ENCODE results near the gene DENND1A. TPM values are rescaled to one million over a fixed set of nuclear protein-coding genes. Genes with fewer than 3 reads are reported as not detected.
"Not testable (repeated sequence)": the region's sequence is repeated elsewhere in the genome, so short reads cannot be mapped to it uniquely, and the experiment has no call there.

DENND1A gene
- 9.0 TPM for total RNA-seq

DNA sequence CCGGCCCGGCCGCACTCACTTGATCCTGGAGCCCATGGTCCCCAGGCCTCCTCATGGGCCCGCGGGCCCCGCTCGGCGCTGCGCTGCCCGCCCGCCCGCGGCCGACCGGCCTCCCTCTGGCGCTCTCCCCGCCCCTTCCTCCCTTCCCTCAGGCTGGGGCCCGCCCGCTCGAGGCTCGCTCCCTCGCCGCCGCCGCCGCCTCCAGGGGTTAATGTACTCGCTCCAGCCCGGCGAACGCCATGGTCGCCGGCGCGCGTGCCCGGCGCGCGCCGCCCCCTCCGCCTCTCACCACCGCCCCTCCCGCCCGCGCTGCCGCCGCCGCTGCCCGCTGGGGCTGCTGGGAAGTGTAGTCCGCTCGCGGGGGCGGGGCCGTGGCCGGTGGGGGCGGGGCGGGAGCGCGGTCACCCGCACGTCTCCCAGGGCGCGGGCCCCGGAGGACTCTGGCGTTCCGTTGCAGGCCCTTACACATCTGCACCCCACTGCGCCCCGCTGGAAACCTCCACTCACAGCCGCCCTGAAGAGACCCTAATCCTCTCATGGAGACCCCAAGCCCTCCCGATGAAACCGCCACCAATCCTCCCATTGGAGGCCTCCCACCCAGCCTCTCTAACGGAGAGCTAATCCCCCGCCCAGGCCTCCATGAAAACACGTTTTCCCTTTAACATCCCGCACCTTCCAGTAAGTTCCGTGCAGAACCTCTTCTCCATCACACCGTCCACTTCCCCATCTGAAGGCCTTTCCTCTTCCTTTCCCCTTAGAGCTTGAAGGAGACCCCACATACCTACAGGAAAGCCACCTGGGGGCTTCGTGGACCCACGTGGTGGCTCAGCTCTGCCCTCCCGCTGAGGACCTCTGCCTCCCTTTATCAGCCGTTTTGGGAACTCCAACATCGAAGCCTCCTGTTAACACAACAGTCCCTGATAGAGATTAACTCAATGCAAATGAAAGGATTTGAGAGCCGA is at the start of gene DENND1A:
Gene DENND1A (minus strand): TSS at position 257 of the 962 bp plus-strand sequence. CDS start 221 bp downstream, at position 36.
- peak; percentile 96 for ATAC-seq

DNA sequence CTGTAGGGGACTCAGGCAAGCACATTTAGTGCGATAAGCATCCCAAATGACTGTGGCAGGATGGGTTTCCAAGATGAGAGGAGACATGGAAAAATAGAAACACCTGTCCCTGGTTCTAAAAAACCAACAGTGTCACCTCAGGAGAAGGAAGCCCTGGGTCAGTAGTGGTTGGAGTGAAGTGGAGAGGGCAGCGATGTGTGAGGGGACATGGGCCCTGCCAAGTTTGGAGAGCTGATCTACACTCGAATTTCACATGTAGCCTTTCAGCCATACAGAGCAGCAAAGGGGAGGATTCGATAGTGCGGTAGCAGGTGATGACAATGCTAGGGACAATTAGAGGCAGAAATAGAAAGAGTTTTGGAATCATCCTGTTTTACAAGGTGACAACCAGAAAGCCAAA is 49.1 kb upstream of the DENND1A start:
- no peak for ATAC-seq

DNA sequence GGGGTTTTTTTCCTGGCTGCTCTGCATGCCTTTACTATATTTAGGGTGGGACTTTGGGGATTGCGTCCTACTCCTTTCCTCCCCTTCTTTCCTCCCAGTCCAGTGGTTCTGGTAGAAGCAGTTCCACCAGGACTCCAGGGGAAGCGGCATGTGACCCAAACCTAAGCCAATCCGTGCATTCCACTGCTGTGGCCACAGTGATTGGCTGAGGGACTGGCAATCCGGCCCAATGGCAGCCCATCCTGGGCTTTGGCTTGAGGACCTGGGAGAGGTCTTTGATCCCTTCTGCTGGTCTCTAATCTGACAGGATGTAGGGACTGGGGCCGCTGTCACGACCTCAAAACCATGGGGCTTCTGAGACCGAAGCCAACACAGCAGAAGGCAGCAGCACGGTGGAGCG is 46.7 kb upstream of the DENND1A start:
- ATAC-seq: not testable (repeated sequence)

DNA sequence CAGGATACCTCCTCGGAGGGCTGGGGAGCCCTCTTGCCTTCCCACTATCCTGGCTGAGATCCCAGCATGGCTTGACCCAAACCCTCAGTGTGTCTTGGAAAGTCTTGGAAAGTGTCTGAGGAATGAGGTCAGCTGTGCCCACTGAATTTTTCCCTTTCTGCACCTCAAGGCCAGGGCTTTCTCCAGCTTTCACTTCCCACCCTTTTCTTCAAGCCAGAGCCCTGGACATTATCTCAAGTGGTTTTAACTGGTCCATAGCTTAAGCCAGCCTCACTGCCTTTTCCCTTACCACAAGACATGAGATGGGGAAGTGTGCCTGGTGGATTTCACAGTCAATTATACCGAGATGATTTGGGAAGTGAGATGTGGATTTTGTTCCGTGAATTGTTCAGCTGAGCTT is 45.9 kb upstream of the DENND1A start:
- ATAC-seq: no peak

- no peak for ATAC-seq
These were observed 44.5 kb upstream of the DENND1A start for GRCh38 chr9:123974471-123974870.

GRCh38 chr9:123973590-123974223 is 43.8 kb upstream of the DENND1A start:
- ATAC-seq: no peak

- no peak for ATAC-seq
These were observed 42.7 kb upstream of the DENND1A start for GRCh38 chr9:123972618-123973017.

DNA sequence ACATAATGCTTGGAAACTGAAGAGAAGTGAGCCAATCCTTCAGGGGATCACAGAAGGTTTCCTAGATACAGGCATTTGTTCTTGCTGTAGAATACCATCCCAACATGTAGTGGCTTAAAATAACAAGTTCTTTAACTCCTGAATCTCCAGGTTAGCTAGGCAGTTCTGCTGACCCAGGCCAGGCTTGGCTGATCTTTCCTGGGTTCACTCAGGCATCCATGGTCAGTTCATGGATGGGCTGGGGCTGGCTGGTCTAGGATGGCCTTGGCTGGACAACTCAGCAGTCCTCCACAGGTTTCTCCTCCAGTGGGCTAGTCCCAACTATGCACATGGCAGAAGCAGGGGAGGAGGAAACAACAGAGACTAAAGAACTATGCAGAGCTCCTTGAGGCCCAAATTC is 37.4 kb upstream of the DENND1A start:
- ATAC-seq: no peak

DNA sequence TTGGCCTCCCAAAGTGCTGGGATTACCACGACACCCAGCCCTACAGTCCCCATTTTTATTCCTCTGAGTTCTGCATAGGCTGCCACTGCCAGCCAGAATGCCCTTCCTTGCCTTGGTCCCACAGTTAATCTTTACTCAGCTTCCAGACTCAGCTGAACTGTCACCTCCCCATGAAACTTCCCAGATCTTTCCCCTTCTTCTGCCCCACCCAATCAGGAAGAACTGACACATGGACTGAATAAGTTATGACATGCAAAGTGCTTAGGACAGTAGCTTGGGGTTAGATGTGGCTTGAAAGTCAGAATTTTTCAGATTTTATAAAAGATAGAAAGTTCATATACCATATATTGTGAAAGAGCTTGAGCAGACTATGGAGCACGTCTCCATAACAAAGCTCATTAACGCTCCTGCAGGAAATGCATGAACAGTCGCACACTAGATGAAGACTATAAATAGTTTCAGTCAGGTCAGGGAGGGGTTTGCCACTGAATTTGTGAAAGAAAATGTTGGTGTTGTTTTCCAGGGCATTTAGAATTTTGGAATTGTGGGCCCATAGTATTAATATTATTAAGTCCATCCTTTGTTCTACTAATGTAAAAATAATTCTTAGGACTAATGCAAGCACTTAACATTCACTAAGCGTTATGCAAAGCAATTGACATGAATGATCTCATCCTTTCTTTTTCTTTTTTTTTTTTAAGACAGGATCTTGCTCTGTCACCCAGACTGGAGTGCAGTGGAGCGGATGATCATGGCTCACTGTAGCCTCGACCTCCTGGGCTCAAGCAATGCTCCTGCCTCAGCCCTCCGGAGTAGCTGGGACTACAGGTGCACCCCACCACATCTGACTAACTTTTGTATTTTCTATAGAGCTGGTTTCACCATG is 36.1 kb upstream of the DENND1A start:
- ATAC-seq: no peak

DNA sequence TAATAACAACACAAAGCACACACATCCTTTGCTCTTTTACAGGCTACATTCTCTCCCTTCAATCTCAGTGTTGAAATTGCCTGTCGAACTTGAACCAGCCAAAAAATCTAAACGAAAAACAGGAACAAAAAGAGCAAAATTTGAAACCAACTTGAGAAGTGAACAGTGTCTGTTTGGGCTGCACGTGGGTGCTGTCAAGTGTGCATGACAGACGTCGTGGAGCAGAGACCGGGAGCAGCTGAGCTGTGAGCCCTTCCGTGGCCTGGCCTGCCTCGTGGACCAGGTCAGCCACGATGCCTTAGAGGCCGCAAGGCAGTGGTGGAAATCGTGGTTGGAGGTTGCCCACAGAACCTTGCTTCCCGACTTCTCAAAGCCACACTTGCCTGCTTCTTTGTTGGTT is 34.8 kb upstream of the DENND1A start:
- no peak for ATAC-seq

DNA sequence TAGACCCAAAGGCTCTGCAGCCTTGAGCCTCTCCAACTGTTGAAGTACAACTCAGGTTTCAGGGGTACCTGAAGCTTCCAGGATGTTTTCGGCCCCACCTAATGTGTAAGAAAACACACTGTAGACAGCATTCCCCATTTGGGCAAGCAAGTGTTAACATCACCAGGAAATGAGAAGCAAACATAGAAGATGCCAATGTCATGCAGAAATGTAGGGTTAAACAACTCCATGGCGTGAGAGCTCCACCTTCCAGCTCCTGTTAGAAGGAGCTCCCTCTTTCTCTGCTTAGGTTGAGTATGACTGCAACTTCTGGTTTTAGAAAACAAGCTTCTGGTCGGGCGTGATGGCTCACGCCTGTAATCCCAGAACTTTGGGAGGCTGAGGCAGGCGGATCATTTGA is 31.0 kb upstream of the DENND1A start:
- no peak for ATAC-seq

- ATAC-seq: no peak
These were observed 30.4 kb upstream of the DENND1A start for GRCh38 chr9:123960366-123960765.

GRCh38 chr9:123959787-123960186 is 29.9 kb upstream of the DENND1A start:
- ATAC-seq: no peak

- no peak for ATAC-seq
These were observed 27.8 kb upstream of the DENND1A start for GRCh38 chr9:123957731-123958130.

DNA sequence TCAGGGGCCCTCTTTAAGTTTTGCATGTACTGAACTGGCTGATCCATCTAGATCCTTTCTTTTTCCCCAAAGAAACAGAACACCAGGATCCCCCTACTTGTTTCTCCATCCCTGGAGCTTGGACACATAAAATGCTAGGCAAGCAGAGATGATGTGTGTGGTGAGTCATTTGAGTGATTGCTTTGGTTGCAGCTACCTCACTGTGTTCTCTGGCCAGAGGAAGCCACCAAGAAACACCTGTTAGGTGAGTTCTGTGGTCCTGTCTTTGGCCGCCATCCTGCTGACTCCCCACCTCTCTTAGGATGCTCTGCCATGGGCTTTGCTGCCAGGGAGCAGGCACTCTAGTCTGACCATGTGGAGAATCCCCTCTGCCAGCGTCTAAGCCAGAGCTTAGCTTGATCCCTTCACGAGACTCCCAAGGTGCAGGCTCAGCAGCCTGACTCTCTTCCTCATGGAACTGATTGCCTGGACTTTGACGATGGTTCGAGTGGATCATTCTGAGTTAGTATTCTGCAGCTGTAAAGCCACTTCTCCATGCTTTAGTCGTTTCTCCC is 27.3 kb upstream of the DENND1A start:
- peak; percentile 52 for ATAC-seq

DNA sequence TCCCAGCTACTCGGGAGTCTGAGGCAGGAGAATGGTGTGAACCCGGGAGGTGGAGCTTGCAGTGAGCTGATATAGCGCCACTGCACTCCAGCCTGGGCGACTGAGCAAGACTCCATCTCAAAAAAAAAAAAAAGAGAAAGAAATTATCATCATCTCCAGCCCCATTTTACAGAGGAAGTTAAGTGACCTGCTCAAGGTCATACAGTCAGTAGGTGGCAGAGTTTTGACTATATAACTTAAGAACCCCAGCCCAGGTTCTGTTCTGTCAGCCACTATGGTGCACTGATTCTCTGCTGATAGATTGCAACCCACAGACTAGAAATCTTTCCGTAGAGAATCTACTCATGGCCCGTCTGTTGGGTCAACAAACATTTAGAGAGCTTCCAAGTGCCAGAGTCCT is 25.7 kb upstream of the DENND1A start:
- no peak for ATAC-seq

DNA sequence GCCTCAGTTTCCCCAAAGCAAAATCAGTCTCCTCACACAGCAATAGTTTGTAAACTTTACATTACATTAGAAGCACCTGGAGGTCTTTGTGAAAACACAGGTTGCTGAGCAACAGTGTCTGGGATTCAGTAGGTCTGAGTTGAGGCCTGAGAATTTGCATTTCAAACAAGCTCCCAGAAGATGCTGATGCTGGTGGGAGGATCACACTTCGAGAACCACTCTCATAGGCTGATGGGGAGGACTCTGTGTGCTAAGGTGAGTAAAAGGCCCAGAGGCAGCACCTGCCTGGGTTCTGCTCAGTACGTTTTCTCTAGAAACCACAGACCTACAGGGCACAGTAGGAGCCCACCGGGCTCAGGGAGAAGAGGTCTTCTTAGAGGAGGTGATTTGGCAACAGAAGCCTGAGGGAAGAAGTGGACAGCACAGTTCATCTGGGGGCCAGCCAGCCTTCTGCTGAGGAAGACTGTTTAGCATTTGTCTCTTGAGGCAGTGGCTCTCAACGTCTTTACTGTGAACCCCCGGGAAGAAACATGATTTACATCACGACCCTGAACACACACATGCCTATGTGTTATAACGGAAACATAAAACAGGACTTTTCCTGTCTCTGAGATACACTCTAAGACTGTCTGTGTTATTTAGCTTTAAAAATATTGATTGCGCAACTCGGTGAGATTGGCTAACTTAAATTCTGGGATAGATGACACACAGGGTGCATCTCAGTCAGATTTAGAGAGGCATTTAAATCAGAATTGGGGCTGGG is 24.8 kb upstream of the DENND1A start:
- no peak for ATAC-seq

- no peak for ATAC-seq
These were observed 22.9 kb upstream of the DENND1A start for GRCh38 chr9:123952641-123953495.

DNA sequence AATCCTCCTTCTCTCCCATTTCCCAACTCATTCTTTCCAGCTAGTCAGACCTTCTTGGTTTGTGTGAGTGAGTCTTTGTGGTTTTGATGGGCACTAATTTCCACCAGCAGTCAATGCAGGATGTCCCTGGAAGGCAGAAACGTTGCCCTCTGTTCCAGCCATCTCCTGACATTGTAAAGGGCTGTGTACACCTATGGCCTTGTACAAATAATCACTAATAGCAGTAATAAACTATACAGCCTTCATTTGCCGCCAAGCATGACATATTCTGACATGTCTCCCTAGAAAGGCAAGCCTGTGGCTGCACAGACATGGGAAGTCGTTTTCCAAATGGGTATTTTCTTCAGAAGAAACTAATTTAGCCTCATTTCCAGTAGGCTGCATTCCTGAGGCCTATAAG is 18.4 kb upstream of the DENND1A start:
- no peak for ATAC-seq

GRCh38 chr9:123947326-123947725 is 17.4 kb upstream of the DENND1A start:
- no peak for ATAC-seq
